Subcutaneous abdominal adipose tissue (tissue), 5 donors: ENCODE data around the gene PRMT2.
"Not testable (repeated sequence)": the region's sequence is repeated elsewhere in the genome, so short reads cannot be mapped to it uniquely, and the experiment has no call there.

ENCODE experiments used
- H3K27ac ChIP-seq: one replicate; pipeline ENCODE4 v1.7.0; 2013; ENCODE audit warnings: low read depth, mild to moderate bottlenecking, inconsistent platforms, low read length, moderate library complexity
- H3K27me3 ChIP-seq, 5 donors: one replicate each; pipeline ENCODE4 v1.7.0; 2013; ENCODE audit warnings: low read length in 5 of 5, inconsistent platforms in 1 of 5; ENCODE audit not compliant: control insufficient read depth in 5 of 5, insufficient read depth in 4 of 5
- H3K36me3 ChIP-seq, 5 donors: one replicate each; pipeline ENCODE4 v1.7.0; 2013; ENCODE audit warnings: low read length in 5 of 5; ENCODE audit not compliant: control insufficient read depth in 5 of 5, insufficient read depth in 5 of 5
- H3K4me1 ChIP-seq, 5 donors: one replicate each; pipeline ENCODE4 v1.7.0; 2013; ENCODE audit warnings: low read length in 5 of 5, mild to moderate bottlenecking in 3 of 5, moderate library complexity in 1 of 5; ENCODE audit not compliant: control insufficient read depth in 5 of 5, insufficient read depth in 5 of 5
- H3K4me3 ChIP-seq, 5 donors: one replicate each; pipeline ENCODE4 v1.7.0; 2013; ENCODE audit warnings: low read length in 5 of 5, low read depth in 1 of 5
- H3K9ac ChIP-seq, 5 donors: one replicate each; pipeline ENCODE4 v1.7.0; 2013; ENCODE audit warnings: low read length in 5 of 5, mild to moderate bottlenecking in 4 of 5, moderate library complexity in 3 of 5
- H3K9me3 ChIP-seq, 5 donors: one replicate each; pipeline ENCODE4 v1.7.0; 2013; ENCODE audit warnings: low read length in 5 of 5; ENCODE audit not compliant: control insufficient read depth in 5 of 5
- donor health status: healthy.
- donor health status: healthy.
- donor health status: healthy.
- donor health status: healthy.
- donor health status: healthy.

PRMT2 gene

DNA sequence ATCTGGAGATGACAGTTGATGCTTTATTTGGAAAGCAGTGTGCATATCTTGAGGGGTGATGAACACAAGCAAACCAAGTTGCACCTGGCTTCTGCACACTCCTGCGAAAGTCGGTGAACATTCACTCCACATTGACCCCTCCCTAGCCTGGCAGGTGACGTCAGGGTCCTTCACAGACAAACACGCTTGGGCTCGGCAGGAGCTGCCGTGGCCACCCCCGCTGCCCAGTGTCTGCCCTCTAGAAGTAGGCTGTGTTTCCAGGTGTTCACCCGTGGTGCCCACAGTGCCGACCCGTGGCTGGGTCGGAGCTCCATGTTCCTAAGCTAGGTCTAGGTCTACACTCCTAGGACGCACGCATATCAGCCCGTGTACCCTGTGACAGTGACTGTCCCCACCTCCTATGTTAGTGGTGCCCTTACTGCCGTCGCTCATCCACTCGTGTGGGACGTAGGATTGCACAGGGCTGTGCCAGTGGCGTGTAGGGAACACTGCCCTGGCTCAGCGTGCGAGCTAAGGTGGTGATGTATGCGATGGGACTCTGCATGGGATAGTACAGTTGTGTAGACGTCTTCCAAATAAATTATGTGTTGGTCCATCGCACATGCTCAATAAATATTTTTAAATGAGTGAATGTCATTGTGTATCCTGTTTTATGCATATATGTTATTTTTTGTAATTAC is 29.0 kb downstream of the PRMT2 start:
- H3K4me1 ChIP-seq, result peaks cover 0 to 22% (median 19%) of the 10 kb centered on the region in 5 donors

DNA sequence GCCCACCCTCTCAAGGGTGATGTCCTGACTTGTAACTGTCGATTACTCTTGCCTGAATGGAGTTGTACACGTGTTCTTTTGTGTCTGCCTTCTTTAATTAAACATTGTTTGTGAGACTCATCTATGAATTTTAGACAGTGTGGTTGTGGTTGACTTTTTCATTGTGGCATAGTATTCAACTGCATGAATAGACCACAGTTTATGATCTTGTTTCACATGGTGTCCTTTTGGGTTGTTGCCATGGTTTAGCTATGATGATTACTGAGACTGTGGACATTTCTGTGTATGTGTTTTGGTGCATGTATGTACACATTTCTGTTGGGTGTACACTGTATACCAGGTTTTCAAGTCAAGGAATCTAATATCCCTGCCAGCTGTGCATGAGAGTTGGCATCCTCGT is 30.1 kb downstream of the PRMT2 start:
- Histone ChIP-seq H3K27ac (no peak overlapping the region), H3K36me3 (peaks cover 3 to 34% (median 20%) of the 10 kb centered on the region in 5 donors), H3K4me3 (no peak overlapping the region), H3K9ac (no peak overlapping the region), H3K27me3 (peaks cover 12 to 19% (median 15%) of the 10 kb centered on the region in 5 donors), H3K4me1 (peaks cover 0 to 22% (median 19%) of the 10 kb centered on the region in 5 donors), H3K9me3 (no peaks in the 10 kb centered on the region)

More for the DNA sequence above, 29.0 kb downstream of the PRMT2 start:
- Histone ChIP-seq H3K27ac (no peak overlapping the region), H3K9me3 (no peaks in the 10 kb centered on the region), H3K27me3 (peaks cover 9 to 15% (median 10%) of the 10 kb centered on the region in 5 donors), H3K36me3 (peaks cover 3 to 43% (median 22%) of the 10 kb centered on the region in 5 donors), H3K9ac (no peak overlapping the region), H3K4me3 (no peak overlapping the region)

DNA sequence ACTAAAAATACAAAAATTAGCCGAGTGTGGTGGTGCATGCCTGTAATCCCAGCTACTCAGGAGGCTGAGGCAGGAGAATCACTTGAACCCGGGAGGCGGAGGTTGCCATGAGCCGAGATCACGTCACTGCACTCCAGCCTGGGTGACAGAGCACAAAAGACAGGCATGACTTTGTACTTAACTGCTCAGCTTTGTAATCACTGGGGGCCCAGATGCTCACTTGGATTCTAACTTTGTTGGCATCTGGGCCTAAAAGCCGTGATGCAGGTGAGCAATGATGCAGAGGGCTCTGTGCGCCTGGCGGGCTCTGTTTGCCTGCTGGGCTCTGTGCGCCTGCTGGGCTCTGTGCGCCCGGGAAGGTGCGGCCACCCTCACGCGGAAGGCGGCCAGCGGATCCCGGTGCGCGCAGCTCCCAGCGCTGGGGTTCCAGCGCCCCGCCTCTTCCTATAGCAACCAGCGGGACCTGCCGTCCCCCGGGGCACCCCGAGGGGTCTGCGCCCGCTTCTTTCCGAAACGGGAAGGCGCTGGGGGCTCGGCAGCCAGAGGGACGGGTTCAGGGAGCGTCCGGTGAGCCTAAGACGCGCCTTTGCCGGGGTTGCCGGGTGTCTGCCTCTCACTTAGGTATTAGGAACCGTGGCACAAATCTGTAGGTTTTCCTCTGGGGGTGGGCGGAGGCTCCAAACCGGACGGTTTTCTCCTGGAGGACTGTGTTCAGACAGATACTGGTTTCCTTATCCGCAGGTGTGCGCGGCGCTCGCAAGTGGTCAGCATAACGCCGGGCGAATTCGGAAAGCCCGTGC is 31.7 kb downstream of the PRMT2 start:
- H3K4me3 ChIP-seq, result peak overlapping the region; percentile 12 to 64 (median 54)
- peaks cover 0 to 14% (median 14%) of the 10 kb centered on the region in 5 donors for H3K4me1 ChIP-seq
- H3K9ac ChIP-seq, result peak overlapping the region in 1 of 5 donors; percentile 54

DNA sequence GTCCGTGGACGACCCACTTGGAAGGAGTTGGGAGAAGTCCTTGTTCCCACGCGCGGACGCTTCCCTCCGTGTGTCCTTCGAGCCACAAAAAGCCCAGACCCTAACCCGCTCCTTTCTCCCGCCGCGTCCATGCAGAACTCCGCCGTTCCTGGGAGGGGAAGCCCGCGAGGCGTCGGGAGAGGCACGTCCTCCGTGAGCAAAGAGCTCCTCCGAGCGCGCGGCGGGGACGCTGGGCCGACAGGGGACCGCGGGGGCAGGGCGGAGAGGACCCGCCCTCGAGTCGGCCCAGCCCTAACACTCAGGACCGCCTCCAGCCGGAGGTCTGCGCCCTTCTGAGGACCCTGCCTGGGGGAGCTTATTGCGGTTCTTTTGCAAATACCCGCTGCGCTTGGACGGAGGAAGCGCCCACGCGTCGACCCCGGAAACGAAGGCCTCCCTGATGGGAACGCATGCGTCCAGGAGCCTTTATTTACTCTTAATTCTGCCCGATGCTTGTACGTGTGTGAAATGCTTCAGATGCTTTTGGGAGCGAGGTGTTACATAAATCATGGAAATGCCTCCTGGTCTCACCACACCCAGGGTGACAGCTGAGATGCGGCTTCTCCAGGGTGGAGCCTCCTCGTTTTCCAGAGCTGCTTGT is 32.4 kb downstream of the PRMT2 start:
- peak overlapping the region in 1 of 5 donors; percentile 54 for H3K9ac ChIP-seq

More for the DNA sequence above, 31.7 kb downstream of the PRMT2 start:
- Histone ChIP-seq H3K27ac (no peak overlapping the region), H3K9me3 (no peaks in the 10 kb centered on the region), H3K36me3 (peaks cover 3 to 33% (median 20%) of the 10 kb centered on the region in 5 donors), H3K27me3 (peaks cover 14 to 28% (median 20%) of the 10 kb centered on the region in 5 donors)

DNA sequence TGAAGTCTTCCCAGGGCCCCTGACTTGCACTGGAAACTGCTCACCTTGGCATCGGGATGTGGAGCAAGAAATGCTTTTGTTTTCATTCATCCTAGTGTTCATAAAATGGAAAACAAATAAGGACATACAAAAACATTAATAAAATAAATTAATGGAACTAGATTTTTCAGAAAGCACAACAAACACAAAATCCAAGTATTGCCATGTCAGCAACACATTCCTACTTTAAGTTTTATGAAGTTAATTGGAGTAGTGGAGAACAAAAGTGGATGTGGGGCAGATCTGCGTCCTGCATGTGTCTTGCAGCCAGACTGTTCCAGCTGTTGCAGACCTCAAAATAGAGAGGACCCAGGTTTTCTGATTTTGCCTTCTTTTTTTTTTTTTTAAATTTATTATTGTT is 32.9 kb downstream of the PRMT2 start:
- Histone ChIP-seq H3K4me1 (peaks cover 0 to 14% (median 14%) of the 10 kb centered on the region in 5 donors), H3K4me3 (peak overlapping the region in 4 of 5 donors; percentile 36 to 64 (median 52)), H3K9me3 (no peaks in the 10 kb centered on the region), H3K9ac (no peak overlapping the region), H3K36me3 (peaks cover 3 to 20% (median 18%) of the 10 kb centered on the region in 5 donors), H3K27ac (no peak overlapping the region), H3K27me3 (peaks cover 14 to 28% (median 20%) of the 10 kb centered on the region in 5 donors)

More for the DNA sequence above, 32.4 kb downstream of the PRMT2 start:
- H3K4me3 ChIP-seq, result peak overlapping the region; percentile 36 to 64 (median 54)
- peaks cover 14 to 28% (median 20%) of the 10 kb centered on the region in 5 donors for H3K27me3 ChIP-seq
- no peaks in the 10 kb centered on the region for H3K9me3 ChIP-seq
- no peak overlapping the region for H3K27ac ChIP-seq
- H3K4me1 ChIP-seq, result peaks cover 0 to 14% (median 14%) of the 10 kb centered on the region in 5 donors
- peaks cover 3 to 26% (median 20%) of the 10 kb centered on the region in 5 donors for H3K36me3 ChIP-seq

DNA sequence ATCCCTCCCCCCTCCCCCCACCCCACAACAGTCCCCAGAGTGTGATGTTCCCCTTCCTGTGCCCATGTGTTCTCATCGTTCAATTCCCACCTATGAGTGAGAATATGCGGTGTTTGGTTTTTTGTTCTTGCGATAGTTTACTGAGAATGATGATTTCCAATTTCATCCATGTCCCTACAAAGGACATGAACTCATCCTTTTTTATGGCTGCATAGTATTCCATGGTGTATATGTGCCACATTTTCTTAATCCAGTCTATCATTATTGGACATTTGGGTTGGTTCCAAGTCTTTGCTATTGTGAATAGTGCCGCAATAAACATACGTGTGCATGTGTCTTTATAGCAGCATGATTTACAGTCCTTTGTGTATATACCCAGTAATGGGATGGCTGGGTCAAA is 33.4 kb downstream of the PRMT2 start:
- Histone ChIP-seq H3K36me3 (peaks cover 3 to 16% (median 13%) of the 10 kb centered on the region in 5 donors), H3K4me1 (peaks cover 0 to 14% (median 14%) of the 10 kb centered on the region in 5 donors), H3K27me3 (peaks cover 14 to 28% (median 20%) of the 10 kb centered on the region in 5 donors)
- H3K4me3 ChIP-seq, H3K27ac ChIP-seq, H3K9ac ChIP-seq, H3K9me3 ChIP-seq: not testable (repeated sequence)

DNA sequence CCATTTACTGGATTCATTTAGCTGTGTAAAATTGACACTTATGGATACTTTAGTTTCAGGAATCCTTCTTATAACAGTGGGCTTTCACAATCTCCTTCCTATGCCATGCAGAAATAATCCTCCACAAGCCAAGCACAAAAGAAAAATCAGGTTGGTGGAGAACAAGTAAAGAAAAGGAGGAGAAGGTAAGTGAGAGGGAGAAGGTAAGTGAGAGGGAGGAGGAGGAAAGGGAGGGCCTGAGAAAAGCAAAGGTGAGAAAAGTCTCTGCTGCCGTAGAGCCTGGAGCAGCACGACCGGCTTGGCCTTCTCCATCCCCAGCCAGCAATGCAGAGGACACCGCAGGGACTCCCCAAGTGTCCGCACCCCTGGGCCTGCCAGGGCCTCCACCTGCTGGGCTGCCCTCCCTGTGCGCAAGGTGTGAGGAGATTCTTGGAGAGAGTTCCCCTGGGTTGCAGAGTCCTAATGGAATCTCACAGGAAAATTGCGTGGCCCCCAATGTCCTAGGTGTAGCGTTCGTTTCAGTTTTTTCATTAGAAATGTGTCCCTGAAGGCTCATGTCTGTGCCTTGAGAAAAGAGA is 39.0 kb downstream of the PRMT2 start:
- Histone ChIP-seq H3K27ac (no peak overlapping the region), H3K9me3 (no peaks in the 10 kb centered on the region), H3K4me1 (no peaks in the 10 kb centered on the region), H3K27me3 (peaks cover 5 to 18% (median 10%) of the 10 kb centered on the region in 5 donors), H3K36me3 (no peaks in the 10 kb centered on the region), H3K9ac (no peak overlapping the region), H3K4me3 (no peak overlapping the region)

DNA sequence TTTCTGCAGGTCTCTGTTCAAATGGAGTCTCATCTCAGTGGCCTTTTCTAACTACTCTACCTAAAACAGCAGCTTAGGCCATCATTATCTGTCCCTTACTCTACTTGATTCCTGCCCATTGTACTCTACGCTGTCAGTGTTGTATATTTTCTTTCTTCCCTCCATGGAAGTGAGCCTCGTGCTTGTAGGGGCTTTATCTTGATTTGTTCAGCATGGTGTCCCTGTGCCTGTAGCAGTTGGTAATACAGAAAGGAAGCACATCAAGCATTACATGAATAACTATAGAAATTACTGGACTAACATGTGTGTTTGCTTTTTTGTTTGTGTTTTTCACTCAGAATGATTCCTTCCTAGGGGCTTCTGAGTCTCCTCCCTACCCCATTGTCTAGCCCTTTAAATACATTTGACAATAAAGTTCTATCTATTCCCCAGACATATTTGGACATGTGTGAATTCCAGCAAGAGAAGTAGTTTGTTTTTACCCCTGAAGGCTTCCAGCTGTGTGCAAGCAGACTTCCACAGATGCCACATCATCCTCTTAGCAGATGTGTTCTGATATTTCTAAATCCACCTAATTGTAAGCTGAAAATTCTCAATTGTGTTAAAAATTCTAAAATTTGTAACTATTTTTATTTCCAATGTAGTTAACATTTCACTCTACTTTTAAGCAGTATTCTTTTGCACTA is 40.3 kb downstream of the PRMT2 start:
- H3K4me1 ChIP-seq, result no peaks in the 10 kb centered on the region
- peaks cover under 1 to 8% (median 4%) of the 10 kb centered on the region in 5 donors for H3K27me3 ChIP-seq
- no peaks in the 10 kb centered on the region for H3K9me3 ChIP-seq
- H3K27ac ChIP-seq, result no peak overlapping the region
- no peaks in the 10 kb centered on the region for H3K36me3 ChIP-seq
- no peak overlapping the region for H3K4me3 ChIP-seq
- no peak overlapping the region for H3K9ac ChIP-seq

DNA sequence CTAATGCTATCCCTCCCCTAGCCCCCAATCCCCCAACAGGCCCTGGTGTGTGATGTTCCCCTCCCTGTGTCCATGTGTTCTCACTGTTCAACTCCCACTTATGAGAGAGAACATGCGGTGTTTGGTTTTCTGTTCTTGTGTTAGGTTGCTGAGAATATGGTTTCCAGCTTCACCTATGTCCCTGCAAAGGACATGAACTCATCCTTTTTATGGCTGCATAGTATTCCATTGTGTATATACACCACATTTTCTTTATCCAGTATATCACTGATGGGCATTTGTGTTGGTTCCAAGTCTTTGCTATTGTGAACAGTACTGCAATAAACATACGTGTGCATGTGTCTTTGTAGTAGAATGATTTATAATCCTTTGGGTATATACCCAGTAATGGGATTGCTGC is 41.1 kb downstream of the PRMT2 start:
- not testable (repeated sequence) for H3K9me3 ChIP-seq

More for the DNA sequence above, 41.1 kb downstream of the PRMT2 start:
- not testable (repeated sequence) for H3K4me3 ChIP-seq, H3K9ac ChIP-seq, H3K4me1 ChIP-seq, H3K27ac ChIP-seq, H3K27me3 ChIP-seq, H3K36me3 ChIP-seq
